HepG2 (cell line): Measurements from ENCODE around the gene MST1. TPM values are rescaled to one million over a fixed set of nuclear protein-coding genes. Genes with fewer than 3 reads are reported as not detected.

ENCODE experiments used
- FOXO4 ChIP-seq: sonication (generic); formaldehyde crosslinking; conservative IDR thresholded peaks from 2 replicates; pipeline ENCODE4 v1.8.1; 2023; ENCODE audit warnings: missing genetic modification reagents
- GATA4 ChIP-seq: sonication (generic); IDR thresholded peaks from 2 replicates; pipeline ENCODE4 v1.6.1; 2016; ENCODE audit warnings: antibody characterized with exemption, low read depth, borderline replicate concordance
- KDM1A ChIP-seq: IDR thresholded peaks from 2 replicates; pipeline ENCODE4 v1.6.1; 2016; ENCODE audit warnings: missing compliant biosample characterization
- KDM6A ChIP-seq: IDR thresholded peaks from 2 replicates; pipeline ENCODE4 v1.6.1; 2016; ENCODE audit warnings: low read depth
- PBX2 ChIP-seq: IDR thresholded peaks from 2 replicates; pipeline ENCODE4 v1.6.1; 2016; ENCODE audit warnings: control low read depth
- PRDM4 ChIP-seq: sonication (generic); formaldehyde crosslinking; IDR thresholded peaks from 2 replicates; pipeline ENCODE4 v1.9.0; 2021; ENCODE audit warnings: missing genetic modification reagents, borderline replicate concordance
- SMC3 ChIP-seq: IDR thresholded peaks from 2 replicates; pipeline ENCODE4 v1.6.1; 2011; ENCODE audit warnings: low read length, improper control_type of control experiment
- TCF7L2 ChIP-seq: IDR thresholded peaks from 2 replicates; pipeline ENCODE4 v1.6.1; 2011; ENCODE audit warnings: mild to moderate bottlenecking, low read depth, low read length, moderate library complexity
- TERF1 ChIP-seq: sonication (generic); formaldehyde crosslinking; IDR thresholded peaks from 2 replicates; pipeline ENCODE4 v1.8.0; 2022; ENCODE audit warnings: mild to moderate bottlenecking, missing genetic modification reagents, moderate library complexity
- U2AF1 ChIP-seq: fragments of 200-400 bp; formaldehyde crosslinking; optimal IDR thresholded peaks from 2 replicates; pipeline ENCODE3; 2017; ENCODE audit warnings: mild to moderate bottlenecking, low read depth, low read length
- ZNF337 ChIP-seq: sonication (generic); formaldehyde crosslinking; IDR thresholded peaks from 2 replicates; pipeline ENCODE4 v1.5.1; 2020; ENCODE audit warnings: missing genetic modification reagents, low read depth, mild to moderate bottlenecking, borderline replicate concordance
- ZNF44 ChIP-seq: sonication (generic); formaldehyde crosslinking; IDR thresholded peaks from 2 replicates; pipeline ENCODE4 v1.5.1; 2020; ENCODE audit warnings: mild to moderate bottlenecking, missing genetic modification reagents
- ZNF609 ChIP-seq: sonication (generic); formaldehyde crosslinking; IDR thresholded peaks from 2 replicates; pipeline ENCODE4 v1.4.0; 2020; ENCODE audit warnings: mild to moderate bottlenecking, missing genetic modification reagents, borderline replicate concordance
- ZNF674 ChIP-seq: sonication (generic); formaldehyde crosslinking; IDR thresholded peaks from 2 replicates; pipeline ENCODE4 v1.5.0; 2020; ENCODE audit warnings: low read depth, mild to moderate bottlenecking, missing genetic modification reagents
- ZSCAN30 ChIP-seq: sonication (generic); formaldehyde crosslinking; IDR thresholded peaks from 2 replicates; pipeline ENCODE4 v1.5.0; 2020; ENCODE audit warnings: mild to moderate bottlenecking, missing genetic modification reagents
- polyA plus RNA-seq, 8 experiments: library from polyadenylated mRNA; depleted of rRNA in 3 of 8; stranded (reverse) in 7 of 8; unstranded in 1 of 8; fragments of >200 nt; fragmentation: Illumina TruSeq in 4 of 8; extraction: Trizol in 4 of 8; gene quantifications; 2 replicates each; pipeline versions ENCODE4 v1.2.1 to v1.2.3, GENCODE V29; 2011 to 2016; ENCODE audit warnings: low read depth in 4 of 8, missing spikeins in 1 of 8, mixed read lengths in 1 of 8; ENCODE audit not compliant: insufficient read depth in 1 of 8
- total RNA-seq, 5 experiments: library from RNA; depleted of rRNA; stranded (reverse); fragments of >200 nt; fragmentation: Illumina TruSeq; extraction: Trizol; gene quantifications; 2 replicates each; pipeline ENCODE4 v1.2.3, GENCODE V29; 2016; ENCODE audit warnings: low read depth in 1 of 5
- TF ChIP-seq, protein P1 (sequence below): sonication (generic); formaldehyde crosslinking; IDR thresholded peaks from 2 replicates; pipeline ENCODE4 v1.5.0; 2020; ENCODE audit warnings: missing genetic modification reagents

Gene MST1
- total and polyA plus RNA-seq, 2 of the 13 experiments (the other 11 are each of a cell fraction or from before 2014, with no cell fraction given): 189 to 452 TPM

DNA sequence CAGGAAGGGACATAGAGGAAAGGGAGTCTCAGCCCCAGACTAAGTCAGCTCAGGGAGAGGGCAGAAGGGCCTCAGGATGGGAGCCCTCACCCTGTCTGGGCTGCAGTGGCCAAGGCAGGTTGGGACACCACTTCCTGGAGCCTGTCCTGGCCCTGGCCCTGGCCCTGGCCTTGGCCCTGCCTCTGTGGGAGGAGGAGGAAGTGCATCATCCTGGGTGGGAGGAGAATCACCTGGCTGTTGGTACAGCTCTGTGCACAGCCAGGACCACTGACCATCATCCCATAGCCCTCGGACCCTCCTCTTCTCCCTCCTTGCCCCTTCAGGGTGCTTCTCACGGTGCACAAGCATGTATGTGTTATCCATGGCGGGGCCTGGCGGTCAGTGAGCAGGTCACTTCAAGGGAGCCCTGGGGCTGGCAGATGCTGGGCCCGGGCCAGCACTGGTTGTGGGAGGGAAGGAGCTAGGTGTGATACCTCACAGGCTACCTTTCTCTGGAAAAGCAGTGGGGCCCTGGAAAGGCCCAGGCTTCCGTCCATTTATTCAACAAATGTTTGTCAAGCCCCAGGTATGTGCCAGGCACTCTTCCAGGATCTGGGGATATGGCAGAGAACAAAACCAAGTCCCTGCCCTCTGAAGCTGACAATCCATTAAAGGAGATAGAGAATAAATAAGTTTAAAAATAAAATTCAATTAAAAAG is 23.3 kb downstream of the MST1 start (continued):
- TF ChIP-seq ZNF609 (CRISPR knock-in tag): no peak
- TF ChIP-seq SMC3: no peak
- no peak for TF ChIP-seq TCF7L2
- no peak for TF ChIP-seq TERF1 (CRISPR knock-in tag)
- TF ChIP-seq GATA4: no peak
- no peak for TF ChIP-seq ZNF44 (CRISPR knock-in tag)
- no peak for TF ChIP-seq PBX2 (CRISPR knock-in tag)
- no peak for TF ChIP-seq KDM6A (CRISPR knock-in tag)
- TF ChIP-seq ZSCAN30 (CRISPR knock-in tag): no peak
- TF ChIP-seq ZNF337: no peak
- TF ChIP-seq KDM1A (CRISPR knock-in tag): no peak
- no peak for TF ChIP-seq ZNF674 (CRISPR knock-in tag)
- TF ChIP-seq FOXO4 (CRISPR knock-in tag): no peak
- TF ChIP-seq PRDM4: no peak
- TF ChIP-seq, protein P1, sequence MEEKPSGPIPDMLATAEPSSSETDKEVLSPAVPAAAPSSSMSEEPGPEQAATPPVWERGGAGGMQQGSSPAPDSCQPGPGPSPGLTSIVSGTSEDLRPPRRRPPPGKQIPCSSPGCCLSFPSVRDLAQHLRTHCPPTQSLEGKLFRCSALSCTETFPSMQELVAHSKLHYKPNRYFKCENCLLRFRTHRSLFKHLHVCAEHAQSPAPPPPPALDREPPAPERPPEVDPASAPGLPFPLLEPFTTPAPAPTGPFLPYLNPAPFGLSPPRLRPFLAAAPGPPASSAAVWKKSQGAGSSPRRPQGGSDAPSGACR (CRISPR knock-in tag): 0 out of 2 replicates have a peak, but pooled peaks have one; percentile 25
- no peak for TF ChIP-seq U2AF1
